Limb (tissue), 2 donors: Measurements from ENCODE around the gene PTTG1.

ENCODE experiments used
- DNase-seq, 2 donors: peaks; one replicate each; pipeline ENCODE4 v3.0.0-alpha.2; 2016; ENCODE audit errors: extremely low spot score in 2 of 2

The PTTG1 gene

DNA sequence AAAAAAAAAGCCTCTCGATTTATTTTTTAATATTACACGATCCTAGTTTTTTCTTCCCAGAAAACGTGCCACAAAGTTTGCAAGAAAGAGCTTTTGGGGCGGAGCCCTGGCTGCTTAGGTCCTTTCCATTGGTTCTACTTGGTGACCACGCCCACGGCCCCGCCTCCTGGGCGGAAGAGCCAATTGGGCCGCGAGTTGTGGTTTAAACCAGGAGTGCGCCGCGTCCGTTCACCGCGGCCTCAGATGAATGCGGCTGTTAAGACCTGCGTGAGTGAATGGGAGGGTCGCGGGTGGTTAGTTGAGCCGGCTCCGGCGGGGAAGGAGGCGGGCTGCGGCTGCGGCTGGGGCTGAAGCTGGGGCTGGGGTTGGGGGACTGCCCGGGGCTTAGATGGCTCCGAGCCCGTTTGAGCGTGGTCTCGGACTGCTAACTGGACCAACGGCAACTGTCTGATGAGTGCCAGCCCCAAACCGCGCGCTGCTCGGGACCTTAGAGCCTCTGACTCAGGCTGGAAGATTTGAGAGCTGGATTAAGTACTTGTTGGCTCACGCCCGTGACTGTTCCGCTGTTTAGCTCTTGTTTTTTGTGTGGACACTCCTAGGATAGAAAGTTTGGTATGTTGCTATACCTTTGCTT, at the start of gene PTTG1:
Gene PTTG1, plus strand, starts transcription at position 231 of the 634 bp plus-strand sequence. CDS start 458 bp downstream, outside the sequence.
- peak; percentile 96 to 97 for DNase-seq

DNA sequence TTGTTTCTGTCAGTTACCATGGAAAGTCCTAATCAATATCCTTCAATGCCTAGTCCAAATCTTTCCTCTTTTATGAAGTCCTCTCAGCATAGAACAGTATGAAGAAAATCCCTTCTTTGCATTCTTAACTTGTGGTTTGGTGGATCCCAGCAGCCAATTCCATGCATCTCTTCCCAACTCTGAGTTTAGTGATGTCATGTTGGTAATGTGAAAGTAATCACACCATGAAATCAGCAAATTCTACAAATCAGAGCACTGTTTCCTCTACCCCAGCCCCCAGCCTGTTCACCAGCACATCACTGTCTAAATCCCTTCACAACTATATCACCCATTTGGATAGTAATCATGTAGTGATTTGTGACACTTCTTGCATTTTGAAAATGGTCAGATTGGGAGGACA, 46.5 kb upstream of the PTTG1 start:
- DNase-seq = no peak

DNA sequence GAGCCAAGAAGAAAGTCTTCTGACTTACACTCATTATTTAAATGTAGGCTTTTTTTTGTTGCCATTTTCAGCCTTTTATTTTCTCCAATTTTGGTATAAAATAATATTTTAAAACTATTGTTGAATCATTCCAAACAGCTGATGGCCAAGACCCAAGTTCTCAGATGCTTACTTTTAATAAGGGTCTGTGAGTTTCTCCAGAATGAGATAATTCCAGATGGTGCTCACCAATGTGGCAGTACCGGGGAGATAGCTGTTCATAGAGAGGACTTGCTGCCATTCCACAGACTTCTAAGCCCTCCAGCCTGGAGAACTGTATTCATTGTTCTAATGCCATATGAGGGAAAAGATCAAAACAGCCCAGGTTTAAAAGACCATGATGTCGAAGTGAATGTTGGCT, 46.0 kb upstream of the PTTG1 start:
- DNase-seq = no peak

DNA sequence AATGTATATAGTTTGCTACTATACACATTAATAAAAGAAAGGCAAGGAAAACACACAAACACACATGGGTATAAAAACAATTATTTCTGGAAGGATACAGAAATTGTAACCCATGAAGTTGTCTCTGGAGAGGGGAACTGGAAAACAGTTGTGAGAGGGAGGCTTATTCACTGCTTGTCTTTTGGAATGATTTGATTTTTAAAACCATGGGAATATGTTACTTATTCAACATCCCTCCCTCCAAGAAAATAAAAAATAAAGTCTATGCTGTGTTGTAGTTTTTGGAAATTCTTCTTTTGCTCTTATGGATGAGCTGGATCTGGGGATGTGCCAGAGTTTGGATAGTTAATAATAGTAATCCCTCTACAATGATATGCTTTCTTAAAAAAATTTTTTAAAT, 45.2 kb upstream of the PTTG1 start:
- DNase-seq = no peak

DNA sequence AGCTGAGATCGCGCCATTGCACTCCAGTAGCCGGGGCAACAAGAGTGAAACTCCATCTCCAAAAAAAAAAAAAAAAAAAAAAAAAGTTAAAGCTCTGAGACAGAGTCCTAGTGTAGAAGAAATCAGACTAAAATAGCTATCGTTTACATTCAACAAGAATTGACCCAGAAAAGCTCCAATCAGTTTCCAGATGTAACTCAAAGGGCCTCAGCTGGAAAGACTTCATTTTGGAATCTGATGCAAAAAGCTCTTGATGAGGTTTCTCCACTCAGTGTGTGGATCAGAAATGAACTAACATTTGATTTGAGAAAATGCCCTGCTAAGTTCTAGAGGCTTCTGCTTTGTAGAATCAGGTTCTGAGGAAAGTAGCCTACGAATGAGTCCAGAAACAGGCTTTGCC, 44.0 kb upstream of the PTTG1 start:
- DNase-seq = no peak

DNA sequence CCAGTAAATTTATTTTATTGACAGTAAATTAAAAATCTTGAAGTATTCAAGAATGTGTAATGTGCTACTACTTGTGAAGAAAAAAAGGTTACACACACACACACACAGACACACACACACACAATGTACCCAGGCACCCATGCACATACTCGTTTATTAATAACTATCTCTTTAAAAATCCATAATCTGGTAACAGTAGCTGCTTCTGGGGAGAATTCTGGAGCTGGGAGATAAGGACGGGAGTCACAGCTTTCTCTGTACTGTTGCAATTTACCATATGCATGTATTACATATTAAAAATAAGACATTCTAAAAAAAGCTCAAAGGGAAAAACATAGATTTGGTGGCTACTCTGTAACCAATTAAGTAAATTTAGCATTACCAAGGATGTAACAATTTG, 43.3 kb upstream of the PTTG1 start:
- DNase-seq = no peak

DNA sequence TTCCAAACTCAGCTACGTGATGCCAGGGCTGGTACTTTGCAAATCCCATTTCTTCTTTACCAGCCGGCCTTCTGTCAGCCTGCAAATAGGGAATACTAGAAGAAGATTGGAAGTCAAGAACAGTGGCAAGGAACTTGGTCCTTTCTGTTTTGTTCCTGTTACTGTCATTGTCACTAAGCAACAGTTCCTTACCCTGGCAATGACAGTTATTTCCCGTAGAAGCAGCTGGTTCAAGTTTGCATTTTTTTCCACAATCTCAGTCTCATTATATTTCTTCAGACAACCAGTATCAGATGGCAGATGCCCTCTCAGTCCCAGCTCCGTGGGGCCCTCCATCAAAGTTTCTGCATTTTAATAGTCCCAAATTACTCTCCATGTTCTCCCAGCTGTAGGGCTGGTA, 42.1 kb upstream of the PTTG1 start:
- peak in 1 of 2 donors; percentile 66 for DNase-seq

DNA sequence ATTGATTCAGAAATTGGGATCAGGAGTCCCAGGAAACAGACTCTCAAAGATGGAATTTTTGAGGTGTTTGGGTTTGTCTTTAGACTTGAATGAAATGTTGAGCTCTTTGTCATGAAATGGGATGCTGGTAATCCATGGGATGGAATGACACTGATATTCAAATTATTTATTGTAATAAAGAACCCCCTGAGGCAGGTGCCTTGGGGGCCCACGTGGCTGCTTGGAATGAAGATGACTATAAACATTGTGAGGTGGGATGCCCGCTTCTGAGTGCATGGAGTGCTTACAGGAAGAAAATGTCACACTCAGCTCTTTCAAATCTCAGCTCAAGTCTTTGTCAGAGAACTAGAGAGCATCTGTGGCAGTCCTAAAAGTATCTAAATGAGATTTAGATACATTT, 41.6 kb upstream of the PTTG1 start:
- DNase-seq = no peak

DNA sequence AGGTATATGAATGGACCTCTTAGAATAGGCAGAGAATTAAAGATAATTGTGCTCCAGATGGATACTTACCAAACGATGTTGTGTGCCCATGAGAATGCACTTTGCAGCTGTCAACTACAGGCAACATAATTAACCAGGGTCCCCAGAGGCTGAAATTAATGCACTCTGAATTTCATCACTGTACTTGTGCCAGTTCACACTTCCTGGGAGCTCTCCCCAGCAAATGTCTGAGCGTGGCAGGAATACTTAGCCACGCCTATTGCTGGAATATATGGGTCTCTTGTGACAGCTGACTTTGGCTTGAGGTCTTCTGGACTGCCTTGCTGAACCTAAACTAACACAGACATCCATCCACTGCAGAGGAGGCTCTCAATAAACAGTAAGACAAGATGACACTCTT, 39.3 kb upstream of the PTTG1 start:
- DNase-seq = no peak

DNA sequence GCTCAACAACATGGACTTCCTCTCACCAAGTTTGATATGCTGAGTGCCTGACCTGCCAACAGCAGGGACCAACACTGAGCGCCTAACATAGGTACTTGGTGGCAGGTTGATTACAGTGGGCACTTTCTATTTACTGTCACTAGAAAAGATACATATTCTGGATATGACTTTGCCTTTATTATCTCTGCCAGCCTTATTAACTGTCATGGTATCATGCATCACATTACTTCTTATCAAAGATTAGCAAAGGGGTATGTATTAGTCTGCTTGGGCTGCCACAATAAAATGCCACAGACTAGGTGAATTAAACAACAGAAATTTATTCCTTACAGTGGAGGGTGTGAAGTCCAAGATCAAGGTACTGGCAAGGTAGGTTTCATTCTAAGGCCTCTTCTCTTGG, 37.0 kb upstream of the PTTG1 start:
- no peak for DNase-seq

DNA sequence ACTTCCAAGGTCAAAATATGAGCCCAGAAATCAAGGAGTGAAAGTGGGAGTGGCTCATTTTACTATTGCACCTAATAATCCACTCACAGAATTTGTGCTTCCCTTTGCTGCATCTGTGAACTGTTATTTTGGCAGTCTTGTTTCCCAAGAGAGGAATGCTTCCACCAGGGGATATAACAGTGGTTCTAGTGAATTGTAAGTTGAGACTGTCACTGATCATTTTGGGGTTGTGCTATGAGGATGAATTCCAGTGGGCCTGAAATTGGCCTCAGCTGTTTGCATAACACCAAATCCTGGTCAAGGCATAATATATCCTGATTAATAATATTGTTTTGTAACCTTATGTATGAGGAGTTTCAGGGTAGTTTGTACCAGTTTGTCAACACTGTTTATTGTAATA, 36.2 kb upstream of the PTTG1 start:
- DNase-seq = no peak

DNA sequence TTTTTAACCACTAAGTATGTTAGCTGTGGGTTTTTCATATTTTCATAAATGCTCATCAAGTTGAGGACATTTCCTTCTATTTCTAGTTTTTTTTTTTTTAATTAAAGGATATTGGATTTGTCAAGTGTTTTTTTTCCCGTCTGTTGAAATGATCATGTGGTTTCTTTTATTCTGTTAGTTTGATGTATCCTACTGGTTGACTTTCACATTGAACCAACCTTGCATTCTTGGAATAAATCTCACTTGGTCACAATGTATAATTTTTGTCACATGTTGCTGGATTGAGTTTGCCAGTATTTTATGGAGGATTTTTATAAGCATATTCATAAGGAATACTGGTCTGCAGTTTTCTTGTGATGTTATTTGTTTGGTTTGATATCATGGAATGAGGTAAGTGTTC, 34.2 kb upstream of the PTTG1 start:
- DNase-seq = no peak

DNA sequence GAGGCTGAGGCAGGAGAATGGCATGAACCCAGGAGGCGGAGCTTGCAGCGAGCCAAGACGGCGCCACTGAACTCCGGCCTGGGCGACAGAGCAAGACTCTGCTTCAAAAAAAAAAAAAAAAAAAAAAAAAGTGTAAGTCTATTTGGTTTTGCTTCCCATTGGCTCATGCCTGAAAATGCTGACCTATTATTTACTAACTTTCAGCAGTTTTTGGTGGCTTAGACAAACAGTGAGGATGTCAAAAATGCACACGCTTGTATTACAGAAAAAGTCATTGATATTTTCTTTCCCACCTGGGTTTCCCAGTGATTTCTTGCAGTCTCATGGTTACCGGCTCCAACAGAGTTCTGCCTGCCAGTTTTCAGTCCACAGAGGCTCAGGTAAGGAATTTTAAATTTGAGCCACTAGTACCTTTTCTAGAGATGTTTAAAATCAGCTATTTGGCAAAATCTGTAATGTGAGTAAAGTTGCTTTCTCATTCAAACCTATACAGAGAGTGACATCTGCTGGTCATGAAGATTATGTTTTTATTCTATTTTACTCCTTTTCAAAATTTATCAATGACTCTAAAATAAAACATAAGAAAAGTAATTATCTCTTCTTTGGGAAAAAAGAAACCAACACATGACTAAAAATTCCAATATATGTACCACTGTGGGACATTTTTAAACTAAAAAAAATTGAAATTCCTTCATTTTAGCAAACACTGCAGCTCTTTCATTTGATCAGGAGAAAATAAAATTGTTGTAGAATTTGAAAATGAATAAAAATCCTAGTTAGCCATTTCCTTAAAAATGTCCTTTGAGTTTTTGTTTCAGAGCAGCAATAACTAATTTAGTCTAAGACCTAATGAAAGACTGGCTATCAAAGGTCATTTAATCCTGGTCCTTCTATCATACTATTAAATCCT, 30.6 kb upstream of the PTTG1 start:
- DNase-seq = peak in 1 of 2 donors; percentile 72

DNA sequence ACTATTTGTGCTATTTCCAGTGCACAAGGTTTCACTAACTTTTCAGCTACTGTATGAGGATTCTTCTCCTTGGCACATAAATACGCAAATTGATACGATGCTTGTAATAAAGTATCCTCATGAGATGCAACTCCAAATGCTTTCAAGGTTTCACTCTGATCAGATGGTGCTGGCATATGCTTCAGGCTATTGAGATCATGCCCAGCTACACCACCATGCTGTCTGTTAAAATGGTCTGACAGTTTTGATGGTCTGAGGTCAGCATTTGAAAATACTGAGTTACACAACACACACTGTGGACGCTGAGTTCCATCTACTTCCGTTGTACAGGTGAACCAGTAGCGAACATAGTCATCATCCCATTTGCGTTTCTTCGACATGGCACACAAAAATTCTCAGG, 26.5 kb upstream of the PTTG1 start:
- no peak for DNase-seq

DNA sequence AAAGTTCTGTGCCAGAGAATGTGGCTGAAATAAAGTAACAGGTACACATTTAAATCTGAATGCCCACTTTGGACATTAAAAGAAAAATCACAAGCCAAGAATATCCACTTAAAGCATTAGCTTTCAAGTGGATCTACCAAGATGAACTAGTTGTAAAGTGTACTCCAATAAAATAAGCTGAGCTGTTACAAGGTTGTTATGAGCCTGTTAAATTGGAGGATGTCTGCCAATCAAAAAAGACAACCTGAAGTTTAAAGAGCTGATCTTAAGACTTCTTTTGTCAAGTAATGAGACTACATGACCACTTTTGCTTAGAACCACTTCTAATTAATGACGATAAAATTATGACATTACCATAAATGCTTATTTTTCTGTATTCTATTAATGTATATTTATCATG, 24.2 kb upstream of the PTTG1 start:
- DNase-seq = no peak

DNA sequence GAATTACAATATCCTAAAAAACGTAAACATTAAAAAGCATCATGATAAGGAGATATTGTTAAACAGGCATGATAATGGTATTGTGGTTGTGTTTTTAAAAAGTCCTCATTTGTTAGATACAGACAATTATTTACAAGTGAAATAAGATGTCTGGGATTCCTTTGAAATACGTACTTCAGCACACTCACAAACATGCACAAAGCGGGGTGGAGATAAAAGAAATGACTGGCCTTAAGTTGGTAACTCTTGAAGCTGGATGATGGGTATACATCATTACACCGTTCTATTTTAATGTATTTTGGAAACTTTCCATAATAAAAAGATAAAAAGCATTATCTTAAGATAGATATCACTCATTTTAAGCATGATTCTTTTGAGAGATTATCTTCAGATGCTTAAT, 22.8 kb upstream of the PTTG1 start:
- DNase-seq = no peak

DNA sequence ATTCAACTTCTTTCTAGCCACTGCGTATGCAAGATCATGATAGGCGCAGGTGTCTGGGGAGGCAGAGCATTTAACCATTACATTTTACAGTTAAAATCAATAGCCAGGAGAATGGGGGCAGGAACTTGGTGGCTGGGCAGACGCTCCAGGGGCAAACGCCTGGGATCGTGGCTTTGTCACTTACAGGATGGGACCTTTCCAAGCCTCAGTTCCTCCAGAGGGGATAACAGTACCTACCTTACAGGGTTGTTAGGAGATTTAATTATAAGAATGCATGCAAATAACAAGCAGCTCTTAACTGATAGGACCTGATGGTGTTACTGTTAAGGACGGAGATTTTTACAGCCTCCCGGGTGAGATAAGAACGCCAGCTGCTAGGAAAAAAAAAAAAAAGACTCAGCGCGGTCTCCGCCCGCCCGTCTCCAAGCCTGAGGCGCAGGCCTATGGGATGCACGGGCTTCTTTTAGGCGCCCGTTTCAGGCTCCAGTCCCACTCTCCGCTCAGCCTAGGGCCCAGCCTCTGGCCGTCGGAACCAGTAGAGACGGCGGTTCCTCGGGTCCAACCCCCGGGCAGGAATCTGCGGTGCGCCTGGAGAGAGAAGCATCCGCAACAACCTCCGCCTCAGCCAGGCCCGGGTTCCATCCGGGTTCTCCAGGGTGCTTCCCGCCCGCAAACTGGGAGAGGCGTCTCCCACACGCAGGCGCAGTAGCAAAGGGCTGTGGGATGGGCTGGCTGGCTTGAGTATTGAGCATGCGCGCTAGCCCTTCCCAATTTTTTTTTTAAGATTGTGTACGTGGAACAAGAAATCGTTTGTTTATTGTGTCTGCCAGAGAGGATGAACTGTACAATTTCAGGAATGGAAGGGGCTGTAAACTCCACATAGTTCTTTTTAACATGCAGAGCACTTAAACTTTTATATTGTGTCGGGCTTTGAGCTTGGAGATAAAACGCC, 22.0 kb upstream of the PTTG1 start, which contains the start of gene FAM200C:
Gene FAM200C, minus strand, starts transcription at position 653 of the 952 bp plus-strand sequence. CDS start 4,564 bp downstream, outside the sequence.
- peak; percentile 94 to 98 for DNase-seq

DNA sequence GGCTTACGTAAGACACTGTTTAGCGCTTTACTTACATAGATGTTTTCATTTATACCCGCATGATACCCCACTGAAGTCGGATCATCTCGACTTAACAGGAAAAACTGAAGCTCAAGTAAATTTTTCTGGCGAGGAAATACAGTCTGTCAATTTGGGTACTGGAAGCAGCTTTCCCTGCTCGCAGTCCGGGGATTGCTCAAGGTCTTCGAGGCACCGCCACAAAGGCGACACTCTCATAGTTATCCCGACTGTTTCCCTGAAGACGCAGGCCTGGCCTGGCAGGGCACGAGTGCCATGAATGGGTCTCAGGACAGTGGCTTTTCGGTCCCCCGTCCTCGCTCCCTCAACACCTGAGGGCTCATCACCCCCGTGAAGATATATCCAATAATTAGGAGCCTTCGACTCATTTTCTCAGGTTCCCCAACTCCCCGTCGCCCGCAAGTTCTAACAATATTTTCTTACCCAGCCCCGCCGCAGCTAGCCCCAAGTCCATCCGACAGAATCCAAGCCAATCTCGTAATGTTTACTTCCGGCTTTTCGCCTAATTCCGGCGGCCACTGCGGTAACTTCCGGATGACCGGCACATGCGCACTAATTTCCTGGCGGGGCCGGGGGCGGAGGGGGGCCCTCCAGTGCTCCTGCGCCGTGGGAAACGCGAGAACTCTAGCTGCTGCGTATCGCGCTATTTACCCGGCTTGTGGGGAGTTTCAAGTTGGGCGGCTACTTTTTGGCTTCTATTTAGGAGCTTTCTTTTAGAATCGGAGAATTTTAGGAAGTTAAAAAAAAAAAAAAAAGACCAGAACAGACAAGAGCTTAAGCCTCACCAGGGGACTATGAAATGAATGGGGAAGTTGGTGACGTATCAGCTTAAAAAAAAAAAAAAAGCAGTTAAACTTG, 2.8 kb upstream of the PTTG1 start, which contains the start of gene SLU7:
Gene SLU7, minus strand, starts transcription at position 521 of the 897 bp plus-strand sequence. CDS start 3,787 bp downstream, outside the sequence.
- peak; percentile 96 for DNase-seq

DNA sequence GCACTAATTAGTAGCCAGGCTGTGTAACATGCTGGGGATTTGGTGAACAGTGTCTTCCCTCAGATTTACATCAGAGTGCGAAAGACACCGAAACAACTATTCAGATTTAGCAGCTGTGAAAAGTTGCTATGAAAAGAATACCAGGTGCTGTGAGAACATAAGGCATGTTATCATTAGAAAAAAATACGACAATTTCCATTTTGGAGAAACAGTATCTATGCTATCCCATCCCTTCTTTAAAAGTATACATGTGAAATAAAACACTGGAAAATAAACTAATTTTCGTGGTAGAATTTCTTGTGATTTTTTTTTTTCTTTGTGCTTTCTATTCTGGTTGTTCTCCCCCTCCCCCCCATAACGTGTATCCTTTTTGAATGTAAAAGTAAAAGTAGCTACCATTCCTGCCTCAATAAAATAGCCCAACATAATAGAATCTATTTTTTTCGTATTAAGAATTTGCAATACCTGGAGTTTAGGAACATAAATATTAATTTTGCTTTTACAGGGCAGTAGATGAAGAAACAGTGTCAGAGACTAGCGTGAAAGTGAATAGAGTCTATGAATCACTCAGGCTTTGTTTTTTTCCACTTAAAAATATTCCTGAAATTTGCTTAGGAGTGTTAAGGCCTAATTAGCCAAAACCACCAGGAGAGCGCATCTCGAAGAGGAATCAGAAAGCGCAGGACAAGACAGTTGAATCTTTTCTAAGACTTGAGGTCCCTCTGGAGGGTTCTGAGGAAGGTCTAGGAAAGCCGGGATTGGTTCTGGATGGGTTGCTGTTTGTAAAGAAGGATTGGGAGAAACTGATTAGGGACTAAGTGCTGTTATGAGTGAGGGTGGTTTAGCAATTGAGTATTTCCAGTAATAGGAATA, 2.0 kb upstream of the PTTG1 start:
- no peak for DNase-seq

DNA sequence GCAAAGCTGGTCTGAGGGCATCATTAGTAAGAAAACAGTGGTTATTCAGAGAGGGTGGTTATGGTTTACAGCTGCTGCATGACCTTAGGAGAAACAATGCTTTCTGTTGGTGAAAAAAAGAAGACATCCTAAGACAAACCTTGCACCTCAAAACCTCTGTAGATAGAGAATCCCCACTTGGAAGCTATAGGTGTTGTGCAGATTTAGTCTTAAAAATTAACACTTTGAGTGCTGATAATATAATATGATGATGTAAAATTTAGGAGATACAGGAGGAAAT, 1.4 kb upstream of the PTTG1 start:
- DNase-seq = no peak
